IMR-90 (cell line): ENCODE data around the gene CMSS1. TPM values are rescaled to one million over a fixed set of nuclear protein-coding genes. Genes with fewer than 3 reads are reported as not detected.

Experiments
- ATAC-seq: fragments of 200-7000 bp; cut with Tn5 transposase; 2 replicates; pipeline ENCODE4 v1.9.1; 2020; ENCODE audit warnings: low read depth, mild to moderate bottlenecking, moderate library complexity
- BruUV-seq: library from RNA; stranded (reverse); fragments of 400-500 nt; replicated peaks from 2 replicates; lab custom pipeline; 2021; lab: Mats Ljungman, UMichigan
- CTCF ChIA-PET: fragments of 300-600 bp; formaldehyde crosslinking; extraction: SDS; loops from one replicate; lab custom pipeline; 2021; ENCODE audit warnings: antibody characterized with exemption; lab: Yijun Ruan, JAX
- POLR2A ChIA-PET: fragments of 300-600 bp; sonication (Branson Sonifier 250); formaldehyde crosslinking; loops from one replicate; lab custom pipeline; 2022; ENCODE audit warnings: antibody characterized with exemption; ENCODE audit not compliant: unreplicated experiment; lab: Charles Lee
- DNase-seq: peaks from one replicate; pipeline ENCODE4 v3.0.0; 2013
- H2AFZ ChIP-seq: replicated peaks from 2 replicates; pipeline ENCODE3; 2013; ENCODE audit warnings: low read length, mild to moderate bottlenecking; ENCODE audit not compliant: poor library complexity
- H2AK5ac ChIP-seq: 2 replicates; pipeline ENCODE4 v1.6.1; 2013; ENCODE audit warnings: low read depth, low read length, inconsistent platforms
- H2AK9ac ChIP-seq: replicated peaks from 2 replicates; pipeline ENCODE3; 2013; ENCODE audit warnings: mild to moderate bottlenecking, low read depth, low read length, moderate library complexity; ENCODE audit not compliant: poor library complexity
- H2BK120ac ChIP-seq: 2 replicates; pipeline ENCODE4 v1.6.1; 2013; ENCODE audit warnings: low read depth, low read length, inconsistent platforms
- H2BK15ac ChIP-seq: 3 replicates; pipeline ENCODE4 v1.6.1; 2013; ENCODE audit warnings: low read depth, low read length, inconsistent platforms
- H2BK20ac ChIP-seq: 2 replicates; pipeline ENCODE4 v1.6.1; 2013; ENCODE audit warnings: low read depth, mild to moderate bottlenecking, inconsistent platforms, low read length, moderate library complexity
- H2BK5ac ChIP-seq: 2 replicates; pipeline ENCODE4 v1.6.1; 2013; ENCODE audit warnings: mild to moderate bottlenecking, low read depth, low read length, inconsistent platforms; ENCODE audit not compliant: poor library complexity, severe bottlenecking
- H3K14ac ChIP-seq: replicated peaks from 2 replicates; pipeline ENCODE4 v1.6.1; 2013; ENCODE audit warnings: low read depth, low read length, inconsistent platforms
- H3K18ac ChIP-seq: 2 replicates; pipeline ENCODE4 v1.6.1; 2013; ENCODE audit warnings: low read depth, low read length, control low read depth
- H3K23ac ChIP-seq: 2 replicates; pipeline ENCODE4 v1.6.1; 2013; ENCODE audit warnings: low read depth, low read length, inconsistent platforms
- H3K27ac ChIP-seq: 2 replicates; pipeline ENCODE4 v1.5.1; 2013; ENCODE audit warnings: mild to moderate bottlenecking, control low read depth, low read length; ENCODE audit not compliant: insufficient read depth
- H3K27me3 ChIP-seq: 2 replicates; pipeline ENCODE4 v1.6.1; 2013; ENCODE audit warnings: low read length; ENCODE audit not compliant: control insufficient read depth, insufficient read depth
- H3K36me3 ChIP-seq: 2 replicates; pipeline ENCODE4 v1.6.1; 2013; ENCODE audit warnings: low read length, mixed read lengths; ENCODE audit not compliant: control insufficient read depth, insufficient read depth
- H3K4ac ChIP-seq: 2 replicates; pipeline ENCODE4 v1.6.1; 2013; ENCODE audit warnings: low read depth, low read length, inconsistent platforms
- H3K4me1 ChIP-seq: 2 replicates; pipeline ENCODE4 v1.6.1; 2013; ENCODE audit warnings: low read length, mixed read lengths; ENCODE audit not compliant: control insufficient read depth, insufficient read depth
- H3K4me2 ChIP-seq: 2 replicates; pipeline ENCODE4 v1.6.1; 2013; ENCODE audit warnings: low read depth, mild to moderate bottlenecking, control low read depth, low read length, moderate library complexity
- H3K4me3 ChIP-seq: 2 replicates; pipeline ENCODE4 v1.5.1; 2013; ENCODE audit warnings: low read depth, mild to moderate bottlenecking, control low read depth, low read length, moderate library complexity; ENCODE audit not compliant: insufficient read depth
- H3K56ac ChIP-seq: 2 replicates; pipeline ENCODE4 v1.6.1; 2013; ENCODE audit warnings: low read length, inconsistent platforms; ENCODE audit not compliant: insufficient read depth; ENCODE audit errors: extremely low read depth
- H3K79me1 ChIP-seq, 2 experiments: 2 replicates each; pipeline ENCODE4 v1.6.1; 2013; ENCODE audit warnings: low read length in 2 of 2, inconsistent platforms in 1 of 2, low read depth in 1 of 2
- H3K9ac ChIP-seq: 2 replicates; pipeline ENCODE4 v1.6.1; 2013; ENCODE audit warnings: low read depth, low read length, control low read depth
- H3K9me1 ChIP-seq: 2 replicates; pipeline ENCODE4 v1.6.1; 2013; ENCODE audit warnings: low read length, inconsistent platforms; ENCODE audit not compliant: insufficient read depth
- H3K9me3 ChIP-seq: 2 replicates; pipeline ENCODE4 v1.6.1; 2013; ENCODE audit warnings: low read length; ENCODE audit not compliant: control insufficient read depth, insufficient read depth
- H4K20me1 ChIP-seq: 2 replicates; pipeline ENCODE4 v1.6.1; 2013; ENCODE audit warnings: low read length, inconsistent platforms; ENCODE audit not compliant: insufficient read depth
- H4K5ac ChIP-seq: 2 replicates; pipeline ENCODE4 v1.6.1; 2013; ENCODE audit warnings: mild to moderate bottlenecking, low read depth, low read length, control low read depth
- H4K8ac ChIP-seq, 2 experiments: 2 replicates each; pipeline ENCODE4 v1.6.1; 2013; ENCODE audit warnings: low read depth in 2 of 2, low read length in 2 of 2, control low read depth in 1 of 2, inconsistent platforms in 1 of 2
- H4K91ac ChIP-seq: 2 replicates; pipeline ENCODE4 v1.6.1; 2013; ENCODE audit warnings: low read depth, low read length, inconsistent platforms; ENCODE audit not compliant: insufficient read depth
- CHD1 ChIP-seq: IDR thresholded peaks from 2 replicates; pipeline ENCODE4 v1.6.1; 2012; ENCODE audit warnings: low read depth, low read length, improper control_type of control experiment
- FOS ChIP-seq: fragments of 150-350 bp; IDR thresholded peaks from 2 replicates; pipeline ENCODE4 v1.6.1; 2016; ENCODE audit warnings: low read depth, low read length
- MAFK ChIP-seq: IDR thresholded peaks from 2 replicates; pipeline ENCODE4 v1.6.1; 2012; ENCODE audit warnings: low read depth, low read length, improper control_type of control experiment
- RAD21 ChIP-seq: IDR thresholded peaks from 2 replicates; pipeline ENCODE4 v1.6.1; 2012; ENCODE audit warnings: low read length, improper control_type of control experiment
- USF2 ChIP-seq: fragments of 150-350 bp; IDR thresholded peaks from 2 replicates; pipeline ENCODE4 v1.6.1; 2017; ENCODE audit warnings: mild to moderate bottlenecking, antibody characterized with exemption, low read length, low read depth
- WGBS, 2 experiments: methylation state at CpG; one replicate each; pipeline versions ENCODE4 v1.1.5 to v1.1.7; 2013; ENCODE audit warnings: missing lambda C conversion rate in 2 of 2; ENCODE audit not compliant: insufficient read length in 1 of 2; ENCODE audit errors: extremely low coverage in 2 of 2; 5-methylcytosine and 5-hydroxymethylcytosine counted together
- dilution Hi-C: fragments of 300-500 bp; cut with HindIII; formaldehyde crosslinking; loops from one replicate; pipeline ENCODE4 v1.14.3; 2018; ENCODE audit warnings: low sequenced_read_pairs; ENCODE audit not compliant: unreplicated experiment
- in situ Hi-C: fragments of 300-500 bp; cut with MboI; formaldehyde crosslinking; loops from 3 replicates; pipeline ENCODE4 v1.14.3; 2019; ENCODE audit warnings: low sequenced_read_pairs, inconsistent platforms, mixed read lengths
- intact Hi-C: fragments of 100-400 bp; cut with micrococcal nuclease; formaldehyde crosslinking; loops from 2 replicates; pipeline ENCODE4 v1.10.0; 2022
- polyA plus RNA-seq, 3 experiments: library from polyadenylated mRNA; depleted of rRNA; stranded (reverse); fragments of >200 nt; gene quantifications; 2 replicates each; pipeline ENCODE4 v1.2.3, GENCODE V29; 2012; ENCODE audit warnings: low replicate concordance in 1 of 3
- total RNA-seq: library from RNA; depleted of rRNA; stranded (reverse); fragments of >200 nt; gene quantifications from 2 replicates; pipeline ENCODE4 v1.2.3, GENCODE V29; 2012

The CMSS1 gene
- total and polyA plus RNA-seq, 2 of the 4 experiments (the other 2 are of a cell fraction), result 12.5 to 13.6 TPM

DNA sequence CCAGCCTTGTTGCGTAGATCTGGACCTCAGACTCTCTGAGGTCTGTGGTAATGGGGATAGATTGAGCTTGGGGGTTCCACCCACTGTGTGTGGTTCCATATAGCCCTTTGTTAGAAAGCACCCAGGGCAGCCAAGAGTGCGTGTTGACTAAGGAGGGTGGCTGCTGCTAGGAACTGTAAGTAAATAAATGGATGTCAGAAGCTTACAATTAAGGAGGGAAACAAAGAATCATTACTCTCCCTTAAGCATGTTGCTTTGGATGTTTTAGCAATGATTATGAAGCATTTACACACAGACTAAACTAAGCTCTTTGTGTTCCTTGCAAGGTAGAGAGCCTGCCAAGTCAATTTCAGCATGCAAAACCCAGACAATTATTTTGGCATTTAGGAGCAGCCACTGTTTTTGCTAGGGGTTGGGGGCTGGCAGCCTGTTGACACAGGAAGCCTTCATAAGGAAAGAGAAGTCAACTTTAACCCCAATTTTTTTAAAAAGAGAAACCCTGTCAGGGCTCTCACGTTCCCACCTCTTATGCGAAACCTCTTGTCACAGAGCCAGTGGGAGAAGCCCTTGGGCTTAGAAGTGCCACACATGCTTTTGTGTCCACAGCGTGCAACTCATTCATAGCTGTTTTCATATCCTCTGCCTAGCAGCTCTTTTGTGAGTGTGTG, 127.8 kb downstream of the CMSS1 start:
- Histone ChIP-seq H3K14ac (peak overlapping the region; percentile 88), H3K18ac (peak overlapping the region; percentile 65), H4K91ac (peak overlapping the region; percentile 81), H3K4me2 (peak overlapping the region; percentile 19), H4K8ac (peak overlapping the region; percentile 47 to 62; a peak in 2 of 4 replicates), H2AK5ac (peak overlapping the region; percentile 92), H3K27me3 (no peaks in the 10 kb centered on the region), H3K79me1 (peaks cover 0 to 19% of the 10 kb centered on the region in 2 experiments; a peak in 3 of 4 replicates), H3K23ac (peak overlapping the region; percentile 50), H2AFZ (peak overlapping the region; percentile 36), H3K36me3 (no peaks in the 10 kb centered on the region), H3K9me1 (peaks cover 13% of the 10 kb centered on the region), H2BK15ac (peak overlapping the region; percentile 87; the same call in 2 of the 3 replicates), H2BK5ac (peak overlapping the region; percentile 6), H2BK20ac (peak overlapping the region; percentile 68), H3K9ac (no peak overlapping the region), H3K27ac (peak overlapping the region; percentile 56), H2AK9ac (peak overlapping the region; percentile 58), H3K9me3 (no peaks in the 10 kb centered on the region), H4K5ac (peak overlapping the region; percentile 89), H2BK120ac (peak overlapping the region; percentile 78), H3K56ac (no peak overlapping the region), H3K4me1 (peaks cover 16% of the 10 kb centered on the region), H3K4ac (peak overlapping the region; percentile 86), H4K20me1 (no peaks in the 10 kb centered on the region), H3K4me3 (no peak overlapping the region)
- DNase-seq, result peak; percentile 38
- no CpG with 5 or more reads among the region's 5 CpGs for WGBS, 2 experiments
- no TSS peak for BruUV-seq
- dilution Hi-C loops, result no loop called here
- POLR2A ChIA-PET, result no interaction called here
- peak; percentile 66 for ATAC-seq
- CTCF ChIA-PET, result interaction anchor here (0.6 kb wide), 1 partner anchor 29 kb away, joined by 3 read pairs; no protein-coding TSS in a partner anchor
- in situ Hi-C loops, result no loop called here
- intact Hi-C loops, result no loop called here
- TF ChIP-seq CHD1, result no peak
- TF ChIP-seq USF2, result no peak
- TF ChIP-seq MAFK, result no peak
- no peak for TF ChIP-seq FOS
- TF ChIP-seq RAD21, result no peak
